AG08395 (cell line): Measurements from ENCODE around the gene BEND6.
"Not testable (repeated sequence)": the region's sequence is repeated elsewhere in the genome, so short reads cannot be mapped to it uniquely, and the experiment has no call there.

Experiments used
- DNase-seq: peaks from one replicate; pipeline ENCODE4 v3.0.0; 2012; ENCODE audit warnings: mixed read lengths, low spot score

Gene BEND6

GRCh38 chr6:57033228-57033627, 78.3 kb downstream of the BEND6 start:
- DNase-seq = no peak

- no peak for DNase-seq
Measured at GRCh38 chr6:57035549-57035948, 80.6 kb downstream of the BEND6 start.

- no peak for DNase-seq
Measured at GRCh38 chr6:57038906-57039305, 84.0 kb downstream of the BEND6 start.

GRCh38 chr6:57040011-57040410, 85.1 kb downstream of the BEND6 start:
- DNase-seq = no peak

- DNase-seq = not testable (repeated sequence)
Measured at GRCh38 chr6:57044061-57044460, 89.2 kb downstream of the BEND6 start.

- no peak for DNase-seq
Measured at GRCh38 chr6:57044568-57044967, 89.7 kb downstream of the BEND6 start.

GRCh38 chr6:57046332-57047256, 91.7 kb downstream of the BEND6 start, which contains the start of gene KIAA1586:
KIAA1586 (plus strand) TSS chr6:57046693; CDS start chr6:57046756, 63 bp downstream.
- peak; percentile 92 for DNase-seq

- not testable (repeated sequence) for DNase-seq
Measured at GRCh38 chr6:57047257-57047585, 92.3 kb downstream of the BEND6 start.

GRCh38 chr6:57047859-57048258, 93.0 kb downstream of the BEND6 start:
- not testable (repeated sequence) for DNase-seq

GRCh38 chr6:57048577-57048976, 93.7 kb downstream of the BEND6 start:
- no peak for DNase-seq

GRCh38 chr6:57063847-57064246, 108.9 kb downstream of the BEND6 start:
- no peak for DNase-seq

GRCh38 chr6:57064809-57065208, 109.9 kb downstream of the BEND6 start:
- DNase-seq = peak; percentile 45

GRCh38 chr6:57068061-57068460, 113.2 kb downstream of the BEND6 start:
- no peak for DNase-seq

- no peak for DNase-seq
Measured at GRCh38 chr6:57069228-57069627, 114.3 kb downstream of the BEND6 start.

GRCh38 chr6:57069920-57070331, 115.0 kb downstream of the BEND6 start:
- no peak for DNase-seq

GRCh38 chr6:57072108-57072507, 117.2 kb downstream of the BEND6 start:
- no peak for DNase-seq

GRCh38 chr6:57074383-57074782, 119.5 kb downstream of the BEND6 start:
- no peak for DNase-seq

- DNase-seq = no peak
Measured at GRCh38 chr6:57075092-57075491, 120.2 kb downstream of the BEND6 start.
